DMS79 treated with DMSO at 0.1 percent for 48 hours (cell line): Measurements from ENCODE around the gene ZNF438.
A peak's percentile ranks its signal among the peaks of the same experiment; 100 is the strongest.
"Not testable (repeated sequence)": the region's sequence is repeated elsewhere in the genome, so short reads cannot be mapped to it uniquely, and the experiment has no call there.

Experiments
- DNase-seq: peaks from one replicate; lab custom pipeline; 2025; lab: John Stamatoyannopoulos, UW

The ZNF438 gene

GRCh38 chr10:31051703-31052102 lies 20.0 kb upstream of the ZNF438 start:
- DNase-seq = no peak

DNA sequence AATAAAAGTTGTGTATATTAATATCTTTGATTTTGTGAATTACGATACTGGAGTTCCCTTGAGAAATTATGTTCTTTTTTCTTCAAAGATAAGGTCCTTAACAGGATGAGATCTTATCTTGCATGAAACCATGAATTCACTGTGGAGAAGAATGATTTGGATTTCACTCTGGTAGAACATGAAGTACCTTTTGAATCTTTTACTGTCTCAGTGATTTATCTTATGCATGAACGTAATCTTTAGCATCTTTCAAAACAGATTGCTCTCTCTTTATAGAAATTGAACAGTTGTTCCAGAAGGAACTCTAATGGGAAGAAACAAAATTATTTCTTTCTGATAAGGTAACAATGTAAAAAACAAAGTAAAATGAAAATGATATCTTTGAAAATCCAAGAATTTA lies 11.0 kb upstream of the ZNF438 start:
- DNase-seq = no peak

GRCh38 chr10:31041011-31041410 lies 9.3 kb upstream of the ZNF438 start:
- DNase-seq = no peak

- not testable (repeated sequence) for DNase-seq
These were observed 7.3 kb upstream of the ZNF438 start for GRCh38 chr10:31039006-31039405.

DNA sequence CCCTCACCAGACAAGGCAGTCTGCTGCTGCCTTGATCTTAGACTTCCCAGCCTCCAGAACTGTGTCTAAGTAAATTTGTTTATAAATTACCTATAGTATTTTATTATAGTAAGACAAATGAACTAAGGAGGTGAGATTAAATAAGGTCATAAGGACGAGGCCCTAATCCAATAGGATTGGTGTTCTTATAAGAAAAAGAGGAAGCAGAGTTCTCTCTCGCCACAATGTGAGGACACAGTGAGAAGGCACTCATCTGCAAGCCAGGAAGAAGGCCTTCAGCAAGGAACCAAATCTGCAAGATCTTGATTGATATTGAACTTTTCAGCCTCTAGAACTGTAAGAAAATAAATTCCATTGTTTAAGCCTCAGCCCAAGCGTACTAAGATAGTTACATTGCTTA lies 6.1 kb upstream of the ZNF438 start:
- no peak for DNase-seq

GRCh38 chr10:31036209-31036608 lies 4.5 kb upstream of the ZNF438 start:
- no peak for DNase-seq

- no peak for DNase-seq
These were observed 3.7 kb upstream of the ZNF438 start for GRCh38 chr10:31035266-31035798.

GRCh38 chr10:31034098-31034909 lies 2.6 kb upstream of the ZNF438 start:
- peak; percentile 34 for DNase-seq

GRCh38 chr10:31033147-31033546 lies 1.5 kb upstream of the ZNF438 start:
- DNase-seq = no peak

DNA sequence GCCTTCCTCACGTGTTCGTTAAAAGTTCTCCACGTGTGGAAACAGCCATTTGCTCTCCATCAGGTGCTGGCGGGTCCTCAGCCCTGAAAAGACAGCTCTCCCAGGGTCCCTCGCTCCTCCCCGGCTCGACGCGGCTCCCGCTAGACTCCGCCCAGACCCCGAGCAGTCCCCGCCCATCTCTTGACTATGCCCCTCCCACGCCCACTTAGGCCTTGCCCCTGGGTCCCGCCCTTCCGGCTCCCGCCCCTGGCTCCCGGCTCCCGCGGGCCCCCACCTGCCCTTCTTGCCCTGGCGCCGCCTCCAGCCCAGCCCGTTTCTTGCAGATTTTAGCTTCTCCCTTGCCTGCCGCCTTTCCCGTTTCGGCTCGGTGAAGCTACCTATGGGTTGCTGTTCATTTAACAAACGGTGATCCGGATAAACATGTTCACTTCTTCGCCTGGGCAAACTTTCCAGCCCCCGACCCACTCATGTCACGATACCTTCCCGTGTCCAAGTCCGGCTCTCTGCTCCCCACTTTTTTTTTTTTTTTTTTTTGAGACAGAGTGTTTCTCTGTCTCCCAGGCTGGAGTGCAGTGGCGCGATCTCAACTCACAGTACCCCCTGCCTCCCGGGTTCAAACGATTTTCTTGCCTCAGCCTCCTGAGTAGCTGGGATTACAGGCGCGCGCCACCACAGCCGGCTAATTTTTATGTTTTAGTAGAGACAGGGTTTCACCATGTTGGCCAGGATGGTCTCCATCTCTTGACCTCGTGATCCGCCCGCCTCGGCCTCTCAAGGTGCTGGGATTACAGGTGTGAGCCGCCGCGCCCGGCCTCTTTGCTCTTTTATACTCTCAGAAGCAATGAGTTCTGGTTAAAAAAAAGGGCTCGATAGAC lies 830 bp upstream of the ZNF438 start:
- peak; percentile 74 for DNase-seq

DNA sequence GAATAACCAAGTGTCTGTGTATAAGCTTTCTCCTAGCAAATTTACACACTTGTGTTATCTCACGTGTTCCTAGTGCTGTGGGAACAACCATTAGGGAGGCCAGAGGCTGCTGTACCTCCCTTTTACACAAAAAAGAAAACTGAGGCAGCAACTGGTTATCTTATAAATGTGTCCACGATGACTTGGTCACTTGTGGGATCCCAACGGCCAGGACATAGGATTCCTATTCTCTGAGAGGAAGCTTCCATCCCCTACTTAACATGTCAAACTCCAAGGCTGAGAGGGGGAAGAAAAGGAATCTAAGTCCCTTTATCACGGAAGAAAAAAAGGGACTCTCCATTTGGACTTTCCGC lies 484 bp downstream of the ZNF438 start:
- DNase-seq = no peak

DNA sequence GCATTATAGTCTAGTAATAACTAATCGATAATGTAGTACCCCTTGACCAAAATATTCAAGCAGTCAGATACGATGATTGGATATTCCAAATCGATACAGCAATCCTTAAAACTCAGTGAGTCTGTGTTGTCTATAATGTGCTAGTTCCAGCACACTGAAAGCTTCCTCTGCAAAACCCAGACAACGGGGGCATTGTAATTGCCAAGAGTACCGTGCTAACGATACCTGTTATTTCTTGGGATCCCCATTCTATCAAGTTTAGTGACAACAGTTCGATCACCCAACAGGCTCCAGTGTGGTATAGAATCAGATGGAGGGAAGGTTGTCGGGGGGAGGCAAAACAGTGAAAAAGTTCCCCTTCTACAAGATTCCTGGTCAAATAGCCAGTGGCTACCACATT lies 865 bp downstream of the ZNF438 start:
- DNase-seq = no peak

DNA sequence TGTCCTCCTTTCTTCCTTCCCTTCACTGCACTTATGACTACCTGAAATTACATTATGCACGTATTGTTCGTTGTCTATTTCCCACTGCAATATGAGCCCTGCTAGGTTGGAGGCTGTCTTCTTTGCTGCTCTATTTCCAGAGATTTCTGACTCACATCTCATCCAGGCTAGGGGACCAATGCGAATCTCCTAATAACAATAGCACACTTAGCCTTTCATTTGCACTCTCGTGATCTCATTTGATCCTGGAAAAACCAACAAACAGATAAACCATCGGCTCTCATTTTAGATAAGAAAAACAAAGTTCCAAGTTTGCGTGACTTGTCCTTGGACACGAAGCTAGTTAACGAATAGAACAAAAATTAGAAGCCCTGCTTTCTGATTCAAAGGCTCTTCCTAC lies 1.4 kb downstream of the ZNF438 start:
- no peak for DNase-seq

DNA sequence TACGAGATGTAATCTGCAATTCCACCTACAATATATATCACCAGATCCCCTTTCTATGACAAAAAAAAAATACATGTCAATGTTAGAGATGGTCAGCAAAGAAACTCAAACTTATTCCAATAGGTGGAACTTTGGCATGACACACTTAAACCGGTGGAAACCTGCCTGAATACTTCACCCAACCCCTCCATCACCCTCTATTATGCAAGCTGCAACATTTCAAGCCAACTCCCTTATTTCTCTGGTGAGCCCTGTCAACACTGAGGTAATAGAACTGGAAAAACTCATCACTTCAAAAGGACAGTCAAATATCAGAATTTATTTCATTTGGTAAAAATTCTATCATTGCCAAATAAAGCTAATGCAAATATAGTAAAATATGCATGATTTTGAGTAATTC lies 3.6 kb downstream of the ZNF438 start:
- DNase-seq = no peak

GRCh38 chr10:31026279-31026678 lies 5.4 kb downstream of the ZNF438 start:
- DNase-seq = not testable (repeated sequence)

DNA sequence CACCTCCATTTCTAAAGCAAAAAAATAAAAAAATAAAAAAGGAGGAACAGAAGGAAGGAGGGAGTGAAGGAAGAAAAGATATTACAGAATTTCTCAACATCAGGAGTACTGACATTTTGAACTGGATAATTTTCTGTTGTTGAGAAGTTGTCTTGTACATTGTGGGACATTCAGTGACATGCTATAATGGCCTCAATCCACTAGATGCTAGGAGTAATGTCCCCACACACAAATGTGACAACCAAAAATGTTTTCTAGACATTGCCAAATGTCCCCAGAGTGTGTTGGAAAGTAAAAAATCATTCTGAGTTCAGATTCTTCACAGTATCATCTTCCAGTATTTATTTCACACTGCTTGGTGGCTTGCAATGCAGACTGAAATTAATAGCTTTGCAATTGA lies 6.5 kb downstream of the ZNF438 start:
- DNase-seq = no peak

GRCh38 chr10:31023558-31023957 lies 8.1 kb downstream of the ZNF438 start:
- DNase-seq = peak; percentile 51

- DNase-seq = peak; percentile 8
These were observed 11.5 kb downstream of the ZNF438 start for GRCh38 chr10:31020209-31020608.

GRCh38 chr10:31018962-31019361 lies 12.7 kb downstream of the ZNF438 start:
- DNase-seq = no peak

DNA sequence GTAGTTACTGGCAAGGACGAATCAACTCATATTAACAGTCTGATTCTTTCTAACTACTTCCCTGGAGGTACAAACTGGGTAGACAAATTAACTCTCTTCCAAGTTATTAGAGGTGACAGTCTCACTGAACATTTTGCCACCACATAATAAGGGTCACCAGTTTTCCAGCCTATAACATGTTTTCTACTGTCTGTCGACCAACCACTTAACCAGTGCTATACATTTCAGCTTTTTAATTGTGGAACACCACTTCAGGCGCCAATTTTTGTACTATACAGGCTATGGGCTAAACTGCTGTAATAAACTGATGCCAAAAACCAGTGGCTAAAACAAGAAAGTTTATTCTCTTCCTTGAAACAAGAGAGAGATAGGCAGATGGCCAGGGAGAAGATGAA lies 13.3 kb downstream of the ZNF438 start:
- no peak for DNase-seq

- DNase-seq = no peak
These were observed 13.9 kb downstream of the ZNF438 start for GRCh38 chr10:31017534-31018355.
